A673 (cell line): ENCODE results near the gene EGLN1.

ENCODE experiments used
- CTCF ChIP-seq: fragments of 300-800, 200-600 bp; sonication (generic); conservative IDR thresholded peaks from 2 replicates; pipeline ENCODE4 v1.5.1; 2017; ENCODE audit warnings: low read depth, mild to moderate bottlenecking, antibody characterized with exemption, low read length, moderate library complexity, mixed read lengths
- EZH2 ChIP-seq: fragments of 200-600 bp; sonication (generic); IDR thresholded peaks from 2 replicates; pipeline ENCODE4 v1.6.1; 2017; ENCODE audit warnings: borderline replicate concordance, low read depth, mild to moderate bottlenecking, mixed read lengths, antibody characterized with exemption, low read length; ENCODE audit not compliant: poor library complexity, severe bottlenecking

GRCh38 chr1:231393668-231394067 is 28.4 kb downstream of the EGLN1 start:
- TF ChIP-seq CTCF = no peak
- TF ChIP-seq EZH2 = no peak
